ENCODE results near the gene HEMGN.
A peak's percentile ranks its signal among the peaks of the same experiment; 100 is the strongest.

The HEMGN gene

DNA sequence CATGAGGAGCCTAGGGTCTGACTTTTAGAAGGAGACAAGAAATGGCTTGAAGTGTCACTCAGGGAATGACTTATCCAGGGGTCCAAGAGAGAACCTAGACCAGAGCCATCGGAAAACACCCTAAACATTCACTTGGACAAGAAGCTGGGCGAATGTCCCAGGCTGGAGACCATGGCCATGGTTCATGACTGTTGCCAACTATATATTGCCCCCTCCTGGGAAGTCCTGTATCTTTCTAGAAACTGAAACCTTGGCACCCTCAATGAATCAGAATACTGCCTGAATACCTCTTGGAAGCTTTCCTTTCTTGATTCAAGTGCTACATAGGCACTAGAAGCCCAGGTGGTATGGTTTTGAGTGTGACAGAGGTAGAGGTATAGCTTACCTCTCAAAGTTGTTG, 45.6 kb downstream of the HEMGN start:
- 86% methylated on average over 2 of the region's 2 CpGs for WGBS
- no peak overlapping the region for H3K4me3 ChIP-seq (ENCODE audit: insufficient read depth in 1 of 2, low read depth in 1 of 2, low read length in 2 of 2)

DNA sequence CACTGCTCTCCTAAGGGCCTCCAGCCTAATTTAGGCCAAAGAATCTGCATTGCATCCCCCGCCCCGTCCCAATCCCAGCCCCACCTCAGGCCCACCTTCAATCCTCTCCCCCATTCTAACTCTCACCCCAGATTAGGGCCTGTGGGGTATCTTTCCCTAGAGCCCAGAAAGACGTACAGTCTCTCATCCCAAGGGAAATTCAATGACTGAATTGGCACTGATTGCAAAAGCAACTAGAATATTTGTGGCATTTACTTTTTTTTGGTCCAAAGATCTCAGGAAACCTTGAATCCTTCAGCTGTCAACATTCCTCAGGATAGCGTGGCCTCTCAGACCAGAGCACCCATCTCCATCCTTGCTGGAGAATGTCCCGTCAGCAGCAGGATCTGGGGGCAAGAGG, 46.2 kb downstream of the HEMGN start:
- Histone ChIP-seq H3K9me3 (ENCODE audit: control insufficient read depth, low read length) (peaks cover 9% of the 10 kb centered on the region), H3K27ac (ENCODE audit: low read length, poor library complexity, severe bottlenecking) (no peak overlapping the region), H3K18ac (ENCODE audit: low read depth in 1 of 2, low read length in 2 of 2) (no peak overlapping the region), H3K9ac (ENCODE audit: low read length) (no peak overlapping the region), H3K4me3 (ENCODE audit: insufficient read depth in 1 of 2, low read depth in 1 of 2, low read length in 2 of 2) (no peak overlapping the region), H2BK15ac (ENCODE audit: low read depth, poor library complexity, severe bottlenecking) (no peak overlapping the region), H2BK5ac (ENCODE audit: low read depth, low read length, poor library complexity, severe bottlenecking) (no peak overlapping the region), H3K4me1 (ENCODE audit: control insufficient read depth, insufficient read depth, low read depth, low read length) (peaks cover 4% of the 10 kb centered on the region), H4K91ac (ENCODE audit: low read length) (no peak overlapping the region), H2AFZ (ENCODE audit: low read depth, low read length) (no peak overlapping the region), H3K4ac (ENCODE audit: low read depth in 1 of 2, low read length in 2 of 2) (no peak overlapping the region), H3K4me2 (ENCODE audit: low read length, poor library complexity, severe bottlenecking) (no peak overlapping the region), H2BK120ac (ENCODE audit: low read depth, low read length) (no peak overlapping the region), H2BK12ac (ENCODE audit: low read length in 2 of 2) (no peak overlapping the region), H3K23ac (ENCODE audit: low read length in 2 of 2) (no peak overlapping the region), H2AK5ac (ENCODE audit: low read length, severe bottlenecking) (no peak overlapping the region), H3K36me3 (ENCODE audit: control insufficient read depth in 1 of 2, insufficient read depth in 2 of 2, low read depth in 1 of 2, low read length in 2 of 2) (peaks cover 0 to 6% of the 10 kb centered on the region in 2 experiments), H3K27me3 (ENCODE audit: control insufficient read depth in 1 of 2, insufficient read depth in 1 of 2, low read length in 2 of 2) (no peaks in the 10 kb centered on the region), H3K79me1 (replicated peaks; ENCODE audit: low read length, poor library complexity, severe bottlenecking) (no peaks in the 10 kb centered on the region), H3K14ac (ENCODE audit: low read length in 2 of 2) (no peak overlapping the region), H4K8ac (ENCODE audit: low read length) (no peak overlapping the region)
- DNase-seq = no peak
- WGBS = 88% methylated on average over 5 of the region's 5 CpGs

More for the DNA sequence above, 45.6 kb downstream of the HEMGN start:
- Histone ChIP-seq H3K4me2 (ENCODE audit: low read length, poor library complexity, severe bottlenecking) (no peak overlapping the region), H4K91ac (ENCODE audit: low read length) (no peak overlapping the region), H2AK5ac (ENCODE audit: low read length, severe bottlenecking) (no peak overlapping the region), H3K36me3 (ENCODE audit: control insufficient read depth in 1 of 2, insufficient read depth in 2 of 2, low read depth in 1 of 2, low read length in 2 of 2) (peaks cover 0 to 6% of the 10 kb centered on the region in 2 experiments), H3K4ac (ENCODE audit: low read depth in 1 of 2, low read length in 2 of 2) (no peak overlapping the region), H3K27me3 (ENCODE audit: control insufficient read depth in 1 of 2, insufficient read depth in 1 of 2, low read length in 2 of 2) (no peaks in the 10 kb centered on the region), H3K27ac (ENCODE audit: low read length, poor library complexity, severe bottlenecking) (no peak overlapping the region), H3K79me1 (replicated peaks; ENCODE audit: low read length, poor library complexity, severe bottlenecking) (no peaks in the 10 kb centered on the region), H4K8ac (ENCODE audit: low read length) (no peak overlapping the region), H2BK15ac (ENCODE audit: low read depth, poor library complexity, severe bottlenecking) (no peak overlapping the region), H3K4me1 (ENCODE audit: control insufficient read depth, insufficient read depth, low read depth, low read length) (peaks cover 4% of the 10 kb centered on the region), H2BK120ac (ENCODE audit: low read depth, low read length) (no peak overlapping the region), H2AFZ (ENCODE audit: low read depth, low read length) (no peak overlapping the region), H3K9me3 (ENCODE audit: control insufficient read depth, low read length) (peaks cover 9% of the 10 kb centered on the region), H3K9ac (ENCODE audit: low read length) (no peak overlapping the region), H3K18ac (ENCODE audit: low read depth in 1 of 2, low read length in 2 of 2) (no peak overlapping the region), H3K23ac (ENCODE audit: low read length in 2 of 2) (no peak overlapping the region), H3K14ac (ENCODE audit: low read length in 2 of 2) (no peak overlapping the region), H2BK12ac (ENCODE audit: low read length in 2 of 2) (no peak overlapping the region), H2BK5ac (ENCODE audit: low read depth, low read length, poor library complexity, severe bottlenecking) (no peak overlapping the region)
- no peak for DNase-seq

DNA sequence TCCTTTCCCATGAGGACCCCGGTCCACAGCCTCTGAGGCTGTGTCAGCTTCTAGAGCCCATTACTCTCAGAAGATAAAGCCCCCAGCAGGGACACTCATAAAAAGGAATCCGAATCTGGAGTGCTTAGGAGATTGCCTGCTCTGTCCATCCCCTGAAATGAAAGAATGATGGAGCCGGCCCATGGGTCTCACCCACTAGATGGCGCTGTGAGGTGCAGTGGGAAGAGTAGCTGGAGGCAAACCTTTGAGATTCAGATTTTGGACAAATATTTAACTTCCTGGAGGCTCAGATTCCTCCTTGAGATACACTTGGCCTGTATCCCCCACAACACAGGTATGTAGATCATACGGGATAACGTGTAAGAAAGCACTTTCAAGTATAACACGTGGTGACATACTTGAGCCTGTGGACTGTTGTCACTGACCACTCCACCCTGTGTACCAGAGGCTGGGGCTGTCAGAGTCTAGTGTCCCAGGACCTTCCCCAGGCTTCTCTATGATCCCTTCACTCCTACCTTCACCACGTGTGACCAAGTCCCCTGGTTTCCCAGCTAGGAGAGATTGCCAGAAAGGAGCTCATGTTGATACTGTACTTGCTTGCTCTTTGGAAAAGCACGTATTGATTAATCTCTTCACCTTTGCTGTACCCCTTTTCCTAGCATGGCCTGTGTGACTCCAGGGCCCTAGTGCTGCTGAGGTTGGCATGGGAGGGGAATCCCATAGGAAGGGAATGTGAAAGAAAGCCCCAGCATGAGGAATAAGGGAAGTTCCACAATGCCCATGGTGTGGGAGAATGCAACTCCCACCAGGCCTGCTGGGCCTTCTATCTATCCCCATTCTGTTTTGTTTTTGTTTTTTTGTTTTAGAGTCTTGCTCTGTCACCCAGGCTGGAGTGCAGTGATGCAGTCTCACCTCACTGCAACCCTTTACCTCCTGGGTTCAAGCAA, 47.8 kb downstream of the HEMGN start:
- no peaks in the 10 kb centered on the region for H3K79me1 ChIP-seq (replicated peaks; ENCODE audit: low read length, poor library complexity, severe bottlenecking)
- H3K27me3 ChIP-seq (ENCODE audit: control insufficient read depth in 1 of 2, insufficient read depth in 1 of 2, low read length in 2 of 2) = no peaks in the 10 kb centered on the region
- peak; percentile 6 for DNase-seq
- no peak overlapping the region for H2AFZ ChIP-seq (ENCODE audit: low read depth, low read length)
- no peak overlapping the region for H4K8ac ChIP-seq (ENCODE audit: low read length)
- no peak overlapping the region for H3K4ac ChIP-seq (ENCODE audit: low read depth in 1 of 2, low read length in 2 of 2)
- no peak overlapping the region for H2AK5ac ChIP-seq (ENCODE audit: low read length, severe bottlenecking)
- no peak overlapping the region for H2BK12ac ChIP-seq (ENCODE audit: low read length in 2 of 2)
- H3K18ac ChIP-seq (ENCODE audit: low read depth in 1 of 2, low read length in 2 of 2) = no peak overlapping the region
- H3K27ac ChIP-seq (ENCODE audit: low read length, poor library complexity, severe bottlenecking) = no peak overlapping the region
- no peak overlapping the region for H4K91ac ChIP-seq (ENCODE audit: low read length)
- H3K14ac ChIP-seq (ENCODE audit: low read length in 2 of 2) = no peak overlapping the region
- no peak overlapping the region for H3K4me3 ChIP-seq (ENCODE audit: insufficient read depth in 1 of 2, low read depth in 1 of 2, low read length in 2 of 2)
- peaks cover 4% of the 10 kb centered on the region for H3K4me1 ChIP-seq (ENCODE audit: control insufficient read depth, insufficient read depth, low read depth, low read length)
- peaks cover 9% of the 10 kb centered on the region for H3K9me3 ChIP-seq (ENCODE audit: control insufficient read depth, low read length)
- no peak overlapping the region for H2BK5ac ChIP-seq (ENCODE audit: low read depth, low read length, poor library complexity, severe bottlenecking)
- H3K4me2 ChIP-seq (ENCODE audit: low read length, poor library complexity, severe bottlenecking) = no peak overlapping the region
- H3K23ac ChIP-seq (ENCODE audit: low read length in 2 of 2) = no peak overlapping the region
- no peak overlapping the region for H3K9ac ChIP-seq (ENCODE audit: low read length)
- 40% methylated on average over 9 of the region's 9 CpGs for WGBS
- H2BK120ac ChIP-seq (ENCODE audit: low read depth, low read length) = no peak overlapping the region
- H3K36me3 ChIP-seq (ENCODE audit: control insufficient read depth in 1 of 2, insufficient read depth in 2 of 2, low read depth in 1 of 2, low read length in 2 of 2) = no peaks in the 10 kb centered on the region
- no peak overlapping the region for H2BK15ac ChIP-seq (ENCODE audit: low read depth, poor library complexity, severe bottlenecking)

DNA sequence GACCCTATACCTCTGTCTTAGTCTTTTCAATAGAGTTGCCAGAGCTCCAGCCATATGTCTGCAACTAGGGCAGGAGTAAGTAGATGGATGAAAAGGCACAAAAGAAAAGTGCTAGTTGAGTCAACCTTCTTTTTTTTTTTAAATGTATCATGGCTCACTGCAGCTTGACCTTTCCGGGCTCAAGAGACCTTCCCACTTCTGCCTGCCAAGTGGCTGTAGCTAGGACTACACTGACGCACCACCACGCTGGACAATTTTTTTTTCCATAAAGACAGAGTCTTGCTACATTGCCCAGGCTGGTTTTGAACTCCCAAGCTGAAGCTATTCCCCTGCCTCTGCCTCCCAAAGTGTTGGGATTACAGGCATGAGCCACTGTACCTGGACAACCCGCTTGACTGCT, 57.6 kb downstream of the HEMGN start:
- H3K4ac ChIP-seq (ENCODE audit: low read depth in 1 of 2, low read length in 2 of 2) = no peak overlapping the region
- H2BK120ac ChIP-seq (ENCODE audit: low read depth, low read length) = no peak overlapping the region
- 85% methylated on average over 4 of the region's 4 CpGs for WGBS
- H2AK5ac ChIP-seq (ENCODE audit: low read length, severe bottlenecking) = peak overlapping the region; percentile 78
- no peak overlapping the region for H3K9ac ChIP-seq (ENCODE audit: low read length)
- no peak overlapping the region for H3K4me3 ChIP-seq (ENCODE audit: insufficient read depth in 1 of 2, low read depth in 1 of 2, low read length in 2 of 2)
- H3K27ac ChIP-seq (ENCODE audit: low read length, poor library complexity, severe bottlenecking) = no peak overlapping the region
- H2BK5ac ChIP-seq (ENCODE audit: low read depth, low read length, poor library complexity, severe bottlenecking) = no peak overlapping the region
- H3K14ac ChIP-seq (ENCODE audit: low read length in 2 of 2) = no peak overlapping the region
- peak; percentile 15 for DNase-seq
- H3K27me3 ChIP-seq (ENCODE audit: control insufficient read depth in 1 of 2, insufficient read depth in 1 of 2, low read length in 2 of 2) = no peaks in the 10 kb centered on the region
- no peak overlapping the region for H2AFZ ChIP-seq (ENCODE audit: low read depth, low read length)
- H3K36me3 ChIP-seq (ENCODE audit: control insufficient read depth in 1 of 2, insufficient read depth in 2 of 2, low read depth in 1 of 2, low read length in 2 of 2) = no peaks in the 10 kb centered on the region
- H3K9me3 ChIP-seq (ENCODE audit: control insufficient read depth, low read length) = no peaks in the 10 kb centered on the region
- H3K79me1 ChIP-seq (replicated peaks; ENCODE audit: low read length, poor library complexity, severe bottlenecking) = no peaks in the 10 kb centered on the region
- H2BK12ac ChIP-seq (ENCODE audit: low read length in 2 of 2) = no peak overlapping the region
- H4K91ac ChIP-seq (ENCODE audit: low read length) = no peak overlapping the region
- no peak overlapping the region for H3K23ac ChIP-seq (ENCODE audit: low read length in 2 of 2)
- peaks cover 8% of the 10 kb centered on the region for H3K4me1 ChIP-seq (ENCODE audit: control insufficient read depth, insufficient read depth, low read depth, low read length)
- no peak overlapping the region for H3K4me2 ChIP-seq (ENCODE audit: low read length, poor library complexity, severe bottlenecking)
- no peak overlapping the region for H3K18ac ChIP-seq (ENCODE audit: low read depth in 1 of 2, low read length in 2 of 2)
- H4K8ac ChIP-seq (ENCODE audit: low read length) = no peak overlapping the region
- no peak overlapping the region for H2BK15ac ChIP-seq (ENCODE audit: low read depth, poor library complexity, severe bottlenecking)

Data from mesenchymal stem cell (in vitro differentiated cells and primary cell).